ENCODE measurements around the gene EPHA7.

The EPHA7 gene

GRCh38 chr6:93307505-93308409, 111.6 kb downstream of the EPHA7 start:
- H3K4me3 ChIP-seq (ENCODE audit: low read depth, low read length), result no peak overlapping the region
- TF ChIP-seq CTCF (IDR thresholded peaks at IDR 0.05; ENCODE audit: low read depth, low read length), result no peak

- TF ChIP-seq CTCF (IDR thresholded peaks at IDR 0.05; ENCODE audit: low read depth, low read length), result no peak
- H3K4me3 ChIP-seq (ENCODE audit: low read depth, low read length), result no peak overlapping the region
Measured at GRCh38 chr6:93305088-93305487, 114.3 kb downstream of the EPHA7 start.

- TF ChIP-seq CTCF (IDR thresholded peaks at IDR 0.05; ENCODE audit: low read depth, low read length), result no peak
- H3K4me3 ChIP-seq (ENCODE audit: low read depth, low read length), result no peak overlapping the region
Measured at GRCh38 chr6:93304505-93304904, 114.9 kb downstream of the EPHA7 start.

GRCh38 chr6:93300661-93301060, 118.7 kb downstream of the EPHA7 start:
- H3K4me3 ChIP-seq (ENCODE audit: low read depth, low read length), result no peak overlapping the region
- no peak for TF ChIP-seq CTCF (IDR thresholded peaks at IDR 0.05; ENCODE audit: low read depth, low read length)

GRCh38 chr6:93299622-93300021, 119.7 kb downstream of the EPHA7 start:
- no peak for TF ChIP-seq CTCF (IDR thresholded peaks at IDR 0.05; ENCODE audit: low read depth, low read length)
- H3K4me3 ChIP-seq (ENCODE audit: low read depth, low read length), result no peak overlapping the region

- H3K4me3 ChIP-seq (ENCODE audit: low read depth, low read length), result no peak overlapping the region
- TF ChIP-seq CTCF (IDR thresholded peaks at IDR 0.05; ENCODE audit: low read depth, low read length), result no peak
Measured at GRCh38 chr6:93295631-93296030, 123.7 kb downstream of the EPHA7 start.

- TF ChIP-seq CTCF (IDR thresholded peaks at IDR 0.05; ENCODE audit: low read depth, low read length), result no peak
- H3K4me3 ChIP-seq (ENCODE audit: low read depth, low read length), result no peak overlapping the region
Measured at GRCh38 chr6:93294879-93295278, 124.5 kb downstream of the EPHA7 start.
